ENCODE measurements around the gene MYLK.

DNA sequence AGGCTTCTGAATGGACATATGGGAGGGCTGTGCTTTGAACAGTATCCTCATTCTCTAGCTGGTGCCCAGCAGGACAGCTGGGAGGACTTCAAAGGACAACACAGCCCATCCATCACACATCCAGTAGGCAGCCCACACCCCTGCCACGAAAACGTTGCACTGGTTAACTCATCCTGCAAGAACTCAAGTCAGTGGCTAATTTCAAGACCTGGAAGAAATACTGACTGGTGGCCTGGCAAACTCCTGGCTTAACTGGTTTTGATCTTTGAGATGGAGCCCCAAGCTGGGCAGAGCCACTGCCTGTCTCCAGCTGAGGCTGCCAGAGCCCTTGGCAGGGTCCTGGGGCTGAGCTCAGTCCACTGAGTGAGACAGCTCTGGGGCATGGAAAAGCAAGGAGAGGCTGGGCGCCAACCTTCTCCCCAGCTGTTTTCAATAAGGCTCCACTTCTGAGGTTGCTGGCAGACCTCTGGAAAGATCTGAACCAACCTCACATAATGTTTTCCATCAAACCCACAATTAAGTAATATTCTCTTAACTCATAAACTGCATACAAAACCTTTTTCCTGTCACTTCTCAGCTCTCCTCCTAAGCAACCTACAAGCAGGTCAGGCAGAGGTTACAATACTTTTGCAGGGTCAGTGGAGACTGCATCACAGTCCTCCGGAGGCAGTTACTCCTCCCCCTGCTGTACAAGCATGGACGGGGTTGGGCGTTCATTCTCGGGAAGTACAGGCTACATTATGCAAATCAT is 110.3 kb downstream of the MYLK start:
- TF ChIP-seq, protein P1, sequence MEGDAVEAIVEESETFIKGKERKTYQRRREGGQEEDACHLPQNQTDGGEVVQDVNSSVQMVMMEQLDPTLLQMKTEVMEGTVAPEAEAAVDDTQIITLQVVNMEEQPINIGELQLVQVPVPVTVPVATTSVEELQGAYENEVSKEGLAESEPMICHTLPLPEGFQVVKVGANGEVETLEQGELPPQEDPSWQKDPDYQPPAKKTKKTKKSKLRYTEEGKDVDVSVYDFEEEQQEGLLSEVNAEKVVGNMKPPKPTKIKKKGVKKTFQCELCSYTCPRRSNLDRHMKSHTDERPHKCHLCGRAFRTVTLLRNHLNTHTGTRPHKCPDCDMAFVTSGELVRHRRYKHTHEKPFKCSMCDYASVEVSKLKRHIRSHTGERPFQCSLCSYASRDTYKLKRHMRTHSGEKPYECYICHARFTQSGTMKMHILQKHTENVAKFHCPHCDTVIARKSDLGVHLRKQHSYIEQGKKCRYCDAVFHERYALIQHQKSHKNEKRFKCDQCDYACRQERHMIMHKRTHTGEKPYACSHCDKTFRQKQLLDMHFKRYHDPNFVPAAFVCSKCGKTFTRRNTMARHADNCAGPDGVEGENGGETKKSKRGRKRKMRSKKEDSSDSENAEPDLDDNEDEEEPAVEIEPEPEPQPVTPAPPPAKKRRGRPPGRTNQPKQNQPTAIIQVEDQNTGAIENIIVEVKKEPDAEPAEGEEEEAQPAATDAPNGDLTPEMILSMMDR (IDR thresholded peaks at IDR 0.05; ENCODE audit: low read length): no peak
- no peak for TF ChIP-seq EZH2 (IDR thresholded peaks at IDR 0.05; ENCODE audit: borderline replicate concordance, low read length)

Measured in OCI-LY1 (cell line).